ENCODE measurements around the gene AKAP4.
A peak's percentile ranks its signal among the peaks of the same experiment; 100 is the strongest.

AKAP4 gene, protein sequence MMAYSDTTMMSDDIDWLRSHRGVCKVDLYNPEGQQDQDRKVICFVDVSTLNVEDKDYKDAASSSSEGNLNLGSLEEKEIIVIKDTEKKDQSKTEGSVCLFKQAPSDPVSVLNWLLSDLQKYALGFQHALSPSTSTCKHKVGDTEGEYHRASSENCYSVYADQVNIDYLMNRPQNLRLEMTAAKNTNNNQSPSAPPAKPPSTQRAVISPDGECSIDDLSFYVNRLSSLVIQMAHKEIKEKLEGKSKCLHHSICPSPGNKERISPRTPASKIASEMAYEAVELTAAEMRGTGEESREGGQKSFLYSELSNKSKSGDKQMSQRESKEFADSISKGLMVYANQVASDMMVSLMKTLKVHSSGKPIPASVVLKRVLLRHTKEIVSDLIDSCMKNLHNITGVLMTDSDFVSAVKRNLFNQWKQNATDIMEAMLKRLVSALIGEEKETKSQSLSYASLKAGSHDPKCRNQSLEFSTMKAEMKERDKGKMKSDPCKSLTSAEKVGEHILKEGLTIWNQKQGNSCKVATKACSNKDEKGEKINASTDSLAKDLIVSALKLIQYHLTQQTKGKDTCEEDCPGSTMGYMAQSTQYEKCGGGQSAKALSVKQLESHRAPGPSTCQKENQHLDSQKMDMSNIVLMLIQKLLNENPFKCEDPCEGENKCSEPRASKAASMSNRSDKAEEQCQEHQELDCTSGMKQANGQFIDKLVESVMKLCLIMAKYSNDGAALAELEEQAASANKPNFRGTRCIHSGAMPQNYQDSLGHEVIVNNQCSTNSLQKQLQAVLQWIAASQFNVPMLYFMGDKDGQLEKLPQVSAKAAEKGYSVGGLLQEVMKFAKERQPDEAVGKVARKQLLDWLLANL

GRCh38 chrX:50200907-50201306 is at the start of gene AKAP4:
Gene AKAP4 (minus strand): TSS chrX:50201007. CDS start chrX:50200889, 118 bp downstream.
- no peak for DNase-seq

- no peak for DNase-seq
Observed at GRCh38 chrX:50211510-50211909, 10.7 kb upstream of the AKAP4 start.

GRCh38 chrX:50206753-50207152 is 5.9 kb upstream of the AKAP4 start:
- DNase-seq, result no peak

DNA sequence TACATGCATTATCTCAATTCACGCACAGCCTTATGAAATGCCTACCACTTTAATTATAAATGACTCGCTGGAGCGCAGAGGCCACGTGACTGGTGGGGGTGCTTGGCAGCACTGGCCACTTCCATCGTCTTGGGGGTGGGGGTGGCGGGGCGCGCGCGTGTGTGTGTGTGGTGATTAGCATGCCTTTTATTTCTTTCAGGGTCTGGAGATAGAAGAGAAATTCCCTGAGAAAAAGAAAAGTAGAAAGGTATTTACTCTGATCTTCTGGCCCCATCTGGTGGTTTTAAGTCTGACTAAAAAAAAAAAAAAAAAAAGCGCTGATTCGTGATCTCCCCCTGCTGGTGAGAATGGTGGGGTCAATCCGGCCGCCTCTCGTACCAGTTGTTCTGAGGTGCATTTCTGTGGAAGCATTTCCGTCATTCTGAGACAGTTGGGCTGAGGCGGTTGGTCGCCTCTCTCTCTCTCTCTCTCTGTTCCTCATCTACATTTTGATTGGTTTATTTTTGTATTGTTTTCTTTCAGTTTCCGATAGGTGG is 3.6 kb upstream of the AKAP4 start, which contains the start of gene CCNB3:
CCNB3 (plus strand) TSS at position 402 of the 536 bp plus-strand sequence. CDS start 80,399 bp downstream, outside the sequence.
- DNase-seq, result peak; percentile 82

DNA sequence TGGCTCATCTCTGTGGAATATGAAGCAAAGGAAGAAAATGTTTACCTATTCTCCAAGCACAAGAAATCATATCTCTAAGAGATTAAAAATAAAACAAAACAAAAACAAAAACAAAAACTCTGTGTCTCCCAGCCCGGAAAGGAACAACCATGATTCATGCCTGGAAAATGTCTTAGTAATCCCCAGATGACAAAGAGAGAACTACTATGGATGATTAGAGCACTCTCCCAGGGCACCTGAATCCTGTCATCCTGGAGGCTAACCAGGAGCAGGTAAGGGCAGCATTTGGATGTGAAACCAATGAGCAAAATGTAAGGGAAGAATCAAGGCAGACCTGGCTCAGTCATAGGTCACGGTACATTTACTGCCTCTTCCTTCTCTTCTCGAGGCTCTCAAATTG is 1.7 kb upstream of the AKAP4 start:
- DNase-seq, result no peak

- no peak for DNase-seq
Observed at GRCh38 chrX:50198348-50198747, 2.5 kb downstream of the AKAP4 start.

GRCh38 chrX:50188859-50189600 is 11.8 kb downstream of the AKAP4 start:
- no peak for DNase-seq

DNA sequence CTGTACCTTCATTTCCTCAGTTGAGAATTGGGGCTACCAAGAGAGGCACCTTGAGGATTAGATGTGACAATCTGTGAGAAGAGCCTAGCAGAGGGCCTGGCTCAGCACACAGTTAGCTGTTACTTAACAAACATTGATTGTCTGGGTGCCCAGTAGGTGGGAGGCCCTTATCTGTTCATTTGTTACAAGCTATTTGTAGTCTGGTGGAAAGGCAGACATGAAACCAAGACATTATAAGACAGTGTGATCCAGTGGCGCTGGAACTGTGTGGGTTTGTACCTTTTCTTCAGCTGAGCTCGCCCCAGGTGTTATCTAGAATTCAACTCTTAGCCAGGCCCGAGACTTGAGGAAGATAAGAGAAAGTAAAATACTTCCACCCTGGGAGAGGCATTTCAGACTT is 16.9 kb downstream of the AKAP4 start:
- no peak for DNase-seq

GRCh38 chrX:50180073-50180940 is 20.5 kb downstream of the AKAP4 start:
- no peak for DNase-seq

DNA sequence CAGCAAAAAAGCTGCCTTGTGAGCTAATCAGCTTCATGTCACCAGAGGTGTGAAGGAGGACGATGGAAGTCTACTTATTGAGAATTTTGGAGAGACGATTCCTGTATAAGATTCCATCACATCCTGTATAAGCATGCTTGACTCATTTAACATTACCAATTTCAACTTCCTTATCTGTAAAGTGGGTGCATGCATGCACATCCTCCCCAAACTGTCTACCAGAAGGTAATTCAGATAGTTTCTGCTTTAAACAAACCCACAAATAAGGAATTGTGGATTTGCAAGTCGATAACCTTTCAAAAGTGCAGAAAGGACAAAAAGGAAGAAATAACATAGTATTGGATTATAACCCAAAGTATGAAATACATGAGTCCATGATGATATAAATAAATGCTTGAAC is 31.1 kb downstream of the AKAP4 start:
- no peak for DNase-seq

GRCh38 chrX:50168241-50168687 is 32.5 kb downstream of the AKAP4 start:
- no peak for DNase-seq

DNA sequence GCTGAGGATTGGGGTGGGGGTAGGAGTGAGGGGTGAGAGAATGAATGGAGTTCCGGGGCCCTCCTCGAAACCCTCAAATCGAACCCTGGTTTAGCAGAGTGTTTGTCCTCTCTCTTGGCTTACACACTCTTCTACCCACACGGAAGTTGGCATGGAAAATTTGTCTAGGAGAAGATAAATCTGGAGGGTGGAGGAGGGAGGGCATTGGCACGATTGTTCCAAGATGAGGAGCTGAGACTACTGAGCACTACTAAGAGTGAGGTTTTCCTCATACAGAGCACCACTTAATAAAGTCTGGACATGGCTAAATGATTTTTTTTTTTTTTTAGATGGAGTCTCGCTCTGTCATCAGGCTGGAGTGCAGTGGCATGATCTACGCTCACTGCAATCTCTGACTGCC is 33.4 kb downstream of the AKAP4 start:
- no peak for DNase-seq

GRCh38 chrX:50165727-50166126 is 35.1 kb downstream of the AKAP4 start:
- no peak for DNase-seq

- no peak for DNase-seq
Observed at GRCh38 chrX:50161127-50161526, 39.7 kb downstream of the AKAP4 start.

GRCh38 chrX:50158593-50158992 is 42.2 kb downstream of the AKAP4 start:
- DNase-seq, result no peak

GRCh38 chrX:50157545-50158135 is 43.2 kb downstream of the AKAP4 start:
- DNase-seq, result no peak

GRCh38 chrX:50154429-50154828 is 46.4 kb downstream of the AKAP4 start:
- DNase-seq, result no peak

DNA sequence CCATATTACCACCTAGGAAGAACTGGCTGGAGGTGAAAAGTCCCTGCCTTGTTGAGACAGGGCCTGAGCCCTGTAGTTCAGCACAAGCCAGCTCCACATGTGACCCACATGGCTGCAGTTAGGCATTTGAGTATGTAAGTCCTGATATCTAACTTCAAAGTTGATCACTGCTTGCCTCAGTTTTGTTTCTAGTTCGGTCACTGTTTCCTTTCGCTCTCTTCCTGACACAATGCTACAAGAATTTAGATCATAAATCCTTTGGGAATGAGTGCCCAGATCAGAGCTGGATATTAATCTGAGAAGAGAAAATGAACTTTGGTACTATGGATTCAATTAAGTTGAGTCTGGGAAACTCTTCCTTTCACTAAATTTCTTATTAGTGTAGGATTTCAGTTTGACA is 48.4 kb downstream of the AKAP4 start:
- DNase-seq, result no peak

- no peak for DNase-seq
Observed at GRCh38 chrX:50147972-50148371, 52.8 kb downstream of the AKAP4 start.
